ENCODE measurements around the gene TMEM38B.
A peak's percentile ranks its signal among the peaks of the same experiment; 100 is the strongest.
"Not testable (repeated sequence)": the region's sequence is repeated elsewhere in the genome, so short reads cannot be mapped to it uniquely, and the experiment has no call there.

Gene TMEM38B

GRCh38 chr9:105681724-105682123 is 12.6 kb upstream of the TMEM38B start:
- no peak for DNase-seq (ENCODE audit: low spot score)

- DNase-seq (ENCODE audit: low spot score) = no peak
Observed at GRCh38 chr9:105683688-105684275, 10.6 kb upstream of the TMEM38B start.

- no peak for DNase-seq (ENCODE audit: low spot score)
Observed at GRCh38 chr9:105686936-105687335, 7.4 kb upstream of the TMEM38B start.

- no peak for DNase-seq (ENCODE audit: low spot score)
Observed at GRCh38 chr9:105690742-105691141, 3.6 kb upstream of the TMEM38B start.

GRCh38 chr9:105693435-105694189 is 729 bp upstream of the TMEM38B start:
- no peak for DNase-seq (ENCODE audit: low spot score)

- peak; percentile 43 for DNase-seq (ENCODE audit: low spot score)
Observed at GRCh38 chr9:105694848-105695581, 674 bp downstream of the TMEM38B start.

GRCh38 chr9:105696219-105696793 is 2.0 kb downstream of the TMEM38B start:
- no peak for DNase-seq (ENCODE audit: low spot score)

- no peak for DNase-seq (ENCODE audit: low spot score)
Observed at GRCh38 chr9:105697871-105698270, 3.5 kb downstream of the TMEM38B start.

GRCh38 chr9:105698348-105698870 is 4.1 kb downstream of the TMEM38B start:
- no peak for DNase-seq (ENCODE audit: low spot score)

GRCh38 chr9:105700668-105701067 is 6.3 kb downstream of the TMEM38B start:
- DNase-seq (ENCODE audit: low spot score) = no peak

GRCh38 chr9:105701145-105701544 is 6.8 kb downstream of the TMEM38B start:
- DNase-seq (ENCODE audit: low spot score) = no peak

- no peak for DNase-seq (ENCODE audit: low spot score)
Observed at GRCh38 chr9:105702207-105702606, 7.9 kb downstream of the TMEM38B start.

- DNase-seq (ENCODE audit: low spot score) = not testable (repeated sequence)
Observed at GRCh38 chr9:105703638-105704037, 9.3 kb downstream of the TMEM38B start.

GRCh38 chr9:105706156-105706555 is 11.8 kb downstream of the TMEM38B start:
- DNase-seq (ENCODE audit: low spot score) = no peak

GRCh38 chr9:105708405-105708804 is 14.1 kb downstream of the TMEM38B start:
- DNase-seq (ENCODE audit: low spot score) = no peak

GRCh38 chr9:105710638-105711037 is 16.3 kb downstream of the TMEM38B start:
- DNase-seq (ENCODE audit: low spot score) = no peak

- DNase-seq (ENCODE audit: low spot score) = no peak
Observed at GRCh38 chr9:105711867-105712266, 17.5 kb downstream of the TMEM38B start.

- DNase-seq (ENCODE audit: low spot score) = no peak
Observed at GRCh38 chr9:105712297-105712696, 18.0 kb downstream of the TMEM38B start.

- DNase-seq (ENCODE audit: low spot score) = no peak
Observed at GRCh38 chr9:105712773-105713172, 18.4 kb downstream of the TMEM38B start.

GRCh38 chr9:105713260-105714019 is 19.1 kb downstream of the TMEM38B start:
- no peak for DNase-seq (ENCODE audit: low spot score)

- no peak for DNase-seq (ENCODE audit: low spot score)
Observed at GRCh38 chr9:105714020-105714331, 19.6 kb downstream of the TMEM38B start.

- no peak for DNase-seq (ENCODE audit: low spot score)
Observed at GRCh38 chr9:105716146-105716545, 21.8 kb downstream of the TMEM38B start.
